BLaER1 (cell line): Measurements from ENCODE around the gene CTSW.

Experiments used
- H3K27ac ChIP-seq: shearing (Covaris generic); formaldehyde crosslinking; 2 replicates; pipeline ENCODE4 v1.8.1; 2022
- H3K27me3 ChIP-seq: shearing (Covaris generic); formaldehyde crosslinking; 2 replicates; pipeline ENCODE4 v1.8.1; 2022
- H3K36me3 ChIP-seq: shearing (Covaris generic); formaldehyde crosslinking; 2 replicates; pipeline ENCODE4 v1.8.1; 2022
- H3K4me1 ChIP-seq: shearing (Covaris generic); formaldehyde crosslinking; 2 replicates; pipeline ENCODE4 v1.8.1; 2022
- H3K4me2 ChIP-seq: shearing (Covaris generic); formaldehyde crosslinking; 2 replicates; pipeline ENCODE4 v1.8.1; 2022
- H3K4me3 ChIP-seq: shearing (Covaris generic); formaldehyde crosslinking; 2 replicates; pipeline ENCODE4 v1.8.1; 2022
- H3K9ac ChIP-seq: shearing (Covaris generic); formaldehyde crosslinking; 2 replicates; pipeline ENCODE4 v1.8.1; 2022
- H3K9me3 ChIP-seq: shearing (Covaris generic); formaldehyde crosslinking; 2 replicates; pipeline ENCODE4 v1.8.1; 2022
- H4K20me1 ChIP-seq: shearing (Covaris generic); formaldehyde crosslinking; 2 replicates; pipeline ENCODE4 v1.8.1; 2022
- Cebpa-rat ChIP-seq: shearing (Covaris generic); IDR thresholded peaks from 2 replicates; pipeline ENCODE4 v1.8.1; 2022

The CTSW gene

DNA sequence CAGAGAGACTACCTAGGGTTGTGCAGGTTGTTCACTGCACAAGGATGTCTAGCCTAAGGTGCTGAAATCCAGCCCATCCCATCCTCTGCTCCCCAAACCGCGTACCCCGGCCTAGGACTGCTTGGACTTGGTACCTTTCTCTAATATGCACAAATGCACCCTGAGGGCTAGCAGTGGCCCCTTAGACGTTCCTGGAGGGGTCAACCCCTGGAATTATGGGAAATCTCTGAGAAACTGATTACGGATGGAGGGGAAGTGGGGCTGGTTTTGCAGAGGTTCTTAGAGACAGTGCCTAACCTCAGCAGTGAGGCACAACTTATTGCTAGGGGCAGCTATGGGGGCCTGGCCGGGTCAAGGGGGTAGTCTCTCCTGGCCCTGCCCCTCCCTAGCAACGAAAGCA lies 36.8 kb downstream of the CTSW start:
- H3K9ac ChIP-seq: 0 out of 2 replicates have a peak overlapping the region, but pooled peaks have one; percentile 42
- H4K20me1 ChIP-seq: peaks cover 37% of the 10 kb centered on the region; the same call in 1 of the 2 replicates
- no peaks in the 10 kb centered on the region for H3K27me3 ChIP-seq
- 0 out of 2 replicates have a peak overlapping the region, but pooled peaks have one; percentile 35 for H3K4me3 ChIP-seq
- H3K9me3 ChIP-seq: no peaks in the 10 kb centered on the region
- no peak for TF ChIP-seq Cebpa-rat
- H3K27ac ChIP-seq: 0 out of 2 replicates have a peak overlapping the region, but pooled peaks have one; percentile 16
- peaks cover 71% of the 10 kb centered on the region for H3K4me1 ChIP-seq
- peaks cover 12% of the 10 kb centered on the region; the same call in 1 of the 2 replicates for H3K36me3 ChIP-seq
- H3K4me2 ChIP-seq: peak overlapping the region; percentile 96

GRCh38 chr11:65917077-65917433 lies 37.4 kb downstream of the CTSW start:
- no peak for TF ChIP-seq Cebpa-rat
- Histone ChIP-seq H3K4me3 (peak overlapping the region; percentile 96; the same call in 1 of the 2 replicates), H3K4me1 (peaks cover 65% of the 10 kb centered on the region), H3K9ac (no peak overlapping the region), H3K27me3 (no peaks in the 10 kb centered on the region), H3K36me3 (peaks cover 17% of the 10 kb centered on the region), H3K27ac (no peak overlapping the region), H3K9me3 (no peaks in the 10 kb centered on the region), H4K20me1 (peaks cover 37% of the 10 kb centered on the region; the same call in 1 of the 2 replicates), H3K4me2 (peak overlapping the region; percentile 96)

DNA sequence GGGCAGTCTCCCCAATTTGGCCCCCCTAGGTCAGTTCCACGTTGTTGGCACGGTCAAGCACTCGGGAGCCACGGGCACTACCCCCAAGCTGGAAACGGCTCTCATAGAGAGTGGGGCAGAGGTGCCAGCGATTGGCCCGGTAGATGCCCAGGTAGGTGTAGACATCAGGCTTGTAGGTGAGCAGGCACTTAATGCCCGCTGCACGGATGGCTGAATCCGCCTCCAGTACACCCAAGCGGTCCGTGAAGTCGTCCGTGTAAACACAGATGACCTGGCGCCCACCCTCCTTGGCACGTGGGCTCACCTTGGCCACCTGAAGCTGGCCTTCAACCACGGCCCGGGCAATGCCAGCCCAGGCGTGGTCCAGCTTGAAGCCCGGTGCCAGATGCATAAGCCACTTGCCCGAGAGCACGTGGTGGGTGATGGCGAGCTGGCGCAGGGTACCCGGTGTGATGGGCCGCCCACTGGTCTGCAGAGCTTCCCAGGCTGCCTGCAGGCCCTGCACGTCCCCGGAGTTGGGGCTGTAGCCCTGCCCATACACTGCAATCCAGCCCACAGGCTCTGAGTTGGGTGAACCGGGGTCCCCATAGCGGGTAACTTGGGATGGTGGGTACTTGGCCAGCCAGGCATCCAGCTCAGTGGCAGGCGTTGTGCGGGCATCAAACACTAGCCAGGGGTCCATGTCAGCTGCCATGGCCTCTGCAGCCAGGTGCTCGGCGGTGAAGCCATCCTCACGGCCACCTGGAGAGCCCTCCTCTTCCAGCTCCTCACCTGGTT lies 38.0 kb downstream of the CTSW start:
- Histone ChIP-seq H3K4me1 (peaks cover 59% of the 10 kb centered on the region), H4K20me1 (peaks cover 37% of the 10 kb centered on the region; the same call in 1 of the 2 replicates), H3K27me3 (no peaks in the 10 kb centered on the region), H3K9ac (peak overlapping the region; percentile 98), H3K4me3 (peak overlapping the region; percentile 96), H3K4me2 (peak overlapping the region; percentile 96), H3K27ac (peak overlapping the region; percentile 95), H3K36me3 (peaks cover 22% of the 10 kb centered on the region), H3K9me3 (no peaks in the 10 kb centered on the region)
- no peak for TF ChIP-seq Cebpa-rat

DNA sequence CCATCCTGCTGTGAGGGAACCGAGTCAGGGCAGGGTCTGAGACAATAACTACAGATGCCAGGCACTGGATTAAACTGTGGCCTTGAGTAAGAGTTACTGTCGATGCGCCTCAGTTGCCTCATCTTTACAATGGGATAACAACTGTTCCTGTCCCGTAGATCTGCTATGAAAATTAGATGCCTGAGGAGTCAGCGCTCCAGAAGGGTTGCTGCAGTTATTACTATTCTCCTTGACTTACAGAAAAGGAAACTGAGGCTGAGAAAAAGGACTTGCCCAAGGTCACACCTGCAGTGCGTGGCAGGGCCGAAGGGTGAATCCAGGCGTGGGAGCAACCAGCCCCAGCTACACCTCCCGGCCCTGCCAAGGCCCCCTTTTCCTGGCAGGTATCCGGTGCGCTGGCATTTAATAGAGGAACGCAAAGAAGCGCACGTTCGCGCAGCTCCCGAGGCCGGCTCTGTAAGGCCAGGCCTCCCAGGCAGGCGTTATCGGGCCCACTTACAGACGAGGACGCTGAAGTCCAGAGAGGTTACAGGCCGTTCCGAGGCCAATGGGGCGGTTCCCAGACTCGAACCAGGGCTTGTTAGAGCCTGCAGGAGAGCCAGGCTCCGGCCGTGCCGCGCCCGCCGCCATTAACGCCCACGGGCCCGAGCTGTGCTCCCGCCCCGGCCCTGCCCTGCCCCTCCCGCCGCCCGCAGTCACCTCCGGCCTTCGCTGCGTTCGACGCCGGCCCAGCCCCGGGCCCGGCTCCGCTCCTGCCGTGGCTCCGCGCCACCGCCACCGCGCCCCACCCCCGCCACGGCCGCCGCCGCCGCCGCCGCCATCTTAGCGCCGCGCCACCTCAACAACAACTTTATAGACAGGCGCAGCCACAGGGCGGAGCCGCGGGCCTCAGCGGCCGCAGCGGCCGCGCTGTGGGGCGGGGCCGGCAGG lies 38.8 kb downstream of the CTSW start, which contains the start of gene C11orf68:
C11orf68 (minus strand) TSS at position 852 of the 930 bp plus-strand sequence; CDS start at position 821, 31 bp downstream.
- H4K20me1 ChIP-seq: peaks cover 37% of the 10 kb centered on the region; the same call in 1 of the 2 replicates
- H3K4me2 ChIP-seq: peak within 1 kb of the TSS; percentile 96
- H3K4me3 ChIP-seq: peak within 1 kb of the TSS; percentile 96
- no peak for TF ChIP-seq Cebpa-rat
- H3K27me3 ChIP-seq: no peaks in the 10 kb centered on the region
- H3K36me3 ChIP-seq: peaks cover 29% of the 10 kb centered on the region
- peak within 1 kb of the TSS; percentile 95 for H3K27ac ChIP-seq
- H3K4me1 ChIP-seq: peaks cover 54% of the 10 kb centered on the region
- H3K9me3 ChIP-seq: no peaks in the 10 kb centered on the region
- H3K9ac ChIP-seq: peak within 1 kb of the TSS; percentile 98

- H3K9ac ChIP-seq: peak within 1 kb of the TSS; percentile 98
- no peaks in the 10 kb centered on the region for H3K27me3 ChIP-seq
- TF ChIP-seq Cebpa-rat: no peak
- H3K36me3 ChIP-seq: peaks cover 30% of the 10 kb centered on the region
- H3K4me3 ChIP-seq: peak within 1 kb of the TSS; percentile 96
- no peaks in the 10 kb centered on the region for H3K9me3 ChIP-seq
- peak within 1 kb of the TSS; percentile 96 for H3K4me2 ChIP-seq
- peaks cover 54% of the 10 kb centered on the region for H3K4me1 ChIP-seq
- H4K20me1 ChIP-seq: peaks cover 37% of the 10 kb centered on the region; the same call in 1 of the 2 replicates
- peak within 1 kb of the TSS; percentile 95 for H3K27ac ChIP-seq
Observed at GRCh38 chr11:65919141-65919572, 39.5 kb downstream of the CTSW start, which contains the start of gene DRAP1. Gene DRAP1, plus strand, starts transcription at chr11:65919426. Its CDS starts 76 bp downstream, at chr11:65919502.

DNA sequence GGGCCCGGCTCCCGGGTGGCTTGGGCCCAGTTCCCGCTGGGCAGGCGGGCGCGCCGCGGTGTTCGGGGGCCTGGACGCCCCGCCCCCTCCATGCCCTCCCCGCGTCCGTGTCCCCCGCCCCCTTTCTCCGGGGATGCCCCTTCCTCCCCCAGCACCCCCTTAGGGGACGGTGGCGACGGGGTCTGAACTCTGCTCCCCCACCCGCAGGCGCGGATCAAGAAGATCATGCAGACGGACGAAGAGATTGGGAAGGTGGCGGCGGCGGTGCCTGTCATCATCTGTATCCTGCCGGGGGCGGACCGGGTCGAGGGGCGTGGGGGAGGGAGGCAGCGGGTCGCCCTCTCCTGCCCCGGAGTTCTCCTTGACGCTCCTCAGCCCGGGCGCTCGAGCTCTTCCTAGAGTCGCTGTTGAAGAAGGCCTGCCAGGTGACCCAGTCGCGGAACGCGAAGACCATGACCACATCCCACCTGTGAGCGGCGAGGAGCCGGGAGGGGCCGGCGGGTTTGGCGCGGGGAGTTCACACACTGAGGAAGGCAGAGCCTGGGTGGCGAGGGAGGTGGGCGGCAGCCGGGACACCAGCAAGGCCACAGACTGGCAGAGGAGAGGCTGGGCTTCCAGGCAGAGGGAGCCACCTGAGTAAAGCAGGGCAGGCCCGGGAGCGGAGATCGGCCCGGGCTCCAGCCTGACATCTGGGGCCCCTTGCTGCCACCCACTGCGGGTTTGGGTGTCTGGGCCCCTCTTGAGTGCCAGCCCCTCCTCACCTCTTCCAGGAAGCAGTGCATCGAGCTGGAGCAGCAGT lies 40.1 kb downstream of the CTSW start:
- Histone ChIP-seq H3K4me3 (peak overlapping the region; percentile 84), H3K4me2 (peak overlapping the region; percentile 94), H3K4me1 (peaks cover 49% of the 10 kb centered on the region), H3K9me3 (no peaks in the 10 kb centered on the region), H3K27me3 (no peaks in the 10 kb centered on the region), H3K36me3 (peaks cover 36% of the 10 kb centered on the region), H3K27ac (peak overlapping the region; percentile 65), H3K9ac (peak overlapping the region; percentile 86), H4K20me1 (peaks cover 37% of the 10 kb centered on the region; the same call in 1 of the 2 replicates)
- TF ChIP-seq Cebpa-rat: no peak

DNA sequence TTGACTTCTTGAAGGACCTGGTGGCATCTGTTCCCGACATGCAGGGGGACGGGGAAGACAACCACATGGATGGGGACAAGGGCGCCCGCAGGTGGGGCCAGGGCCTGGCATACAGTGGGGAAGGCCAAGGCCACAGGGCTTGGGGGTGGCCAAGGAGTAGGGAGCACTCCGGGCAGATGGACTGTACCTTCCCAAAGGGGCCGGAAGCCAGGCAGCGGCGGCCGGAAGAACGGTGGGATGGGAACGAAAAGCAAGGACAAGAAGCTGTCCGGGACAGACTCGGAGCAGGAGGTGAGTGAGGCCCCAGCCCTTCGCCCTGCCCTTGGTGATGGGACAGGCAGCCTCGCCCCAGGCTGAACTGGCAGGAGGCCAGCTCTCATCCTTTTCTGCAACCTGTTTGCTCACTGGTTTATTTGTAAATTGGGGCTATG lies 40.8 kb downstream of the CTSW start:
- no peak for TF ChIP-seq Cebpa-rat
- H3K36me3 ChIP-seq: peaks cover 38% of the 10 kb centered on the region
- peak overlapping the region; percentile 65 for H3K27ac ChIP-seq

GRCh38 chr11:65921033-65921555 lies 41.5 kb downstream of the CTSW start:
- peak overlapping the region; percentile 45; the same call in 1 of the 2 replicates for H3K9ac ChIP-seq
- peak overlapping the region; percentile 84; the same call in 1 of the 2 replicates for H3K4me3 ChIP-seq
- no peak for TF ChIP-seq Cebpa-rat
- H3K9me3 ChIP-seq: no peaks in the 10 kb centered on the region
- no peaks in the 10 kb centered on the region for H3K27me3 ChIP-seq
- H3K27ac ChIP-seq: peak overlapping the region; percentile 9; the same call in 1 of the 2 replicates
- peaks cover 25% of the 10 kb centered on the region; the same call in 1 of the 2 replicates for H4K20me1 ChIP-seq
- H3K4me1 ChIP-seq: peaks cover 36% of the 10 kb centered on the region
- peaks cover 38% of the 10 kb centered on the region for H3K36me3 ChIP-seq
- H3K4me2 ChIP-seq: peak overlapping the region; percentile 94

More for the DNA sequence above, 40.8 kb downstream of the CTSW start:
- Histone ChIP-seq H3K9me3 (no peaks in the 10 kb centered on the region), H3K4me2 (peak overlapping the region; percentile 94), H3K27me3 (no peaks in the 10 kb centered on the region), H4K20me1 (peaks cover 32% of the 10 kb centered on the region; the same call in 1 of the 2 replicates), H3K9ac (peak overlapping the region; percentile 86), H3K4me1 (peaks cover 43% of the 10 kb centered on the region), H3K4me3 (peak overlapping the region; percentile 84)
